NOMO-1 treated with DMSO at 0.1 percent for 48 hours (cell line): Measurements from ENCODE around the gene CACNA1H.
"Not testable (repeated sequence)": the region's sequence is repeated elsewhere in the genome, so short reads cannot be mapped to it uniquely, and the experiment has no call there.

ENCODE experiments used
- DNase-seq: peaks from one replicate; lab custom pipeline; 2025; ENCODE audit not compliant: unreplicated experiment; lab: John Stamatoyannopoulos, UW

CACNA1H gene

GRCh38 chr16:1173788-1174451, 21.0 kb downstream of the CACNA1H start:
- no peak for DNase-seq

GRCh38 chr16:1174477-1175357, 21.8 kb downstream of the CACNA1H start:
- no peak for DNase-seq

- no peak for DNase-seq
These were observed 22.8 kb downstream of the CACNA1H start for GRCh38 chr16:1175566-1176279.

- DNase-seq, result no peak
These were observed 23.5 kb downstream of the CACNA1H start for GRCh38 chr16:1176280-1176897.

GRCh38 chr16:1177053-1177452, 24.1 kb downstream of the CACNA1H start:
- DNase-seq, result no peak

- DNase-seq, result no peak
These were observed 24.8 kb downstream of the CACNA1H start for GRCh38 chr16:1177750-1178149.

- no peak for DNase-seq
These were observed 25.5 kb downstream of the CACNA1H start for GRCh38 chr16:1178295-1178910.

- no peak for DNase-seq
These were observed 27.9 kb downstream of the CACNA1H start for GRCh38 chr16:1180549-1181403.

- DNase-seq, result no peak
These were observed 28.8 kb downstream of the CACNA1H start for GRCh38 chr16:1181404-1182315.

- DNase-seq, result no peak
These were observed 29.4 kb downstream of the CACNA1H start for GRCh38 chr16:1182316-1182671.

- no peak for DNase-seq
These were observed 30.3 kb downstream of the CACNA1H start for GRCh38 chr16:1182950-1183907.

- DNase-seq, result no peak
These were observed 31.4 kb downstream of the CACNA1H start for GRCh38 chr16:1184156-1184868.

GRCh38 chr16:1184980-1185379, 32.1 kb downstream of the CACNA1H start:
- no peak for DNase-seq

GRCh38 chr16:1185460-1186207, 32.7 kb downstream of the CACNA1H start:
- not testable (repeated sequence) for DNase-seq

- peak; percentile 19 for DNase-seq
These were observed 35.7 kb downstream of the CACNA1H start for GRCh38 chr16:1188432-1189189.

- DNase-seq, result no peak
These were observed 36.5 kb downstream of the CACNA1H start for GRCh38 chr16:1189455-1189854.
